GM18951 (cell line): ENCODE measurements around the gene SNX19.

Experiments used
- POLR2A ChIP-seq: IDR thresholded peaks from 4 replicates; pipeline ENCODE4 v1.6.1; 2011; ENCODE audit warnings: mild to moderate bottlenecking; ENCODE audit not compliant: insufficient read length, insufficient read depth; ENCODE audit errors: extremely low read depth
- in situ Hi-C: fragments of 300-500 bp; cut with MboI; formaldehyde crosslinking; loops from one replicate; pipeline ENCODE4 v1.12.0; 2022; ENCODE audit warnings: low sequenced_read_pairs, mixed read lengths, inconsistent platforms; ENCODE audit not compliant: unreplicated experiment

SNX19 gene

GRCh38 chr11:130894322-130895025, 21.8 kb downstream of the SNX19 start:
- TF ChIP-seq POLR2A: no peak
- in situ Hi-C loops: no loop called here

GRCh38 chr11:130892861-130893260, 23.4 kb downstream of the SNX19 start:
- in situ Hi-C loops: no loop called here

GRCh38 chr11:130891326-130891725, 25.0 kb downstream of the SNX19 start:
- TF ChIP-seq POLR2A: no peak

More at GRCh38 chr11:130892861-130893260, 23.4 kb downstream of the SNX19 start:
- no peak for TF ChIP-seq POLR2A

GRCh38 chr11:130890039-130890745, 26.1 kb downstream of the SNX19 start:
- no peak for TF ChIP-seq POLR2A
- in situ Hi-C loops: no loop called here

More at GRCh38 chr11:130891326-130891725, 25.0 kb downstream of the SNX19 start:
- in situ Hi-C loops: no loop called here

- in situ Hi-C loops: no loop called here
- TF ChIP-seq POLR2A: no peak
Measured at GRCh38 chr11:130888790-130889189, 27.5 kb downstream of the SNX19 start.

GRCh38 chr11:130886704-130887103, 29.6 kb downstream of the SNX19 start:
- no peak for TF ChIP-seq POLR2A
- in situ Hi-C loops: no loop called here

GRCh38 chr11:130882138-130882551, 34.1 kb downstream of the SNX19 start:
- in situ Hi-C loops: no loop called here
- TF ChIP-seq POLR2A: no peak

GRCh38 chr11:130881475-130882137, 34.7 kb downstream of the SNX19 start:
- in situ Hi-C loops: no loop called here
- no peak for TF ChIP-seq POLR2A

- no peak for TF ChIP-seq POLR2A
- in situ Hi-C loops: no loop called here
Measured at GRCh38 chr11:130879836-130880235, 36.4 kb downstream of the SNX19 start.

GRCh38 chr11:130876931-130877915, 39.1 kb downstream of the SNX19 start:
- in situ Hi-C loops: no loop called here
- no peak for TF ChIP-seq POLR2A

GRCh38 chr11:130876100-130876499, 40.2 kb downstream of the SNX19 start:
- no peak for TF ChIP-seq POLR2A
- in situ Hi-C loops: no loop called here

GRCh38 chr11:130874955-130875531, 41.2 kb downstream of the SNX19 start:
- TF ChIP-seq POLR2A: no peak
- in situ Hi-C loops: loop anchor here (25.0 kb wide), 1 partner anchor 663 kb away; no protein-coding TSS in a partner anchor
